ENCODE measurements around the gene ADAMTS17. TPM values are rescaled to one million over a fixed set of nuclear protein-coding genes. Genes with fewer than 3 reads are reported as not detected.

ADAMTS17 gene
- total and polyA plus RNA-seq, 4 donors = 10.5 to 20.6 (median 17.9) TPM

GRCh38 chr15:100196326-100197058 lies 145.3 kb downstream of the ADAMTS17 start:
- H3K36me3 ChIP-seq (ENCODE audit: control insufficient read depth, insufficient read depth, low read length) = no peaks in the 10 kb centered on the region
- DNase-seq (ENCODE audit: low read depth in 4 of 6, low spot score in 6 of 6) = peak in 1 of 6 donors; percentile 25
- H3K9me3 ChIP-seq (ENCODE audit: control insufficient read depth, insufficient read depth, low read length) = no peaks in the 10 kb centered on the region
- H3K4me1 ChIP-seq (ENCODE audit: control insufficient read depth, insufficient read depth, low read length) = peaks cover 23% of the 10 kb centered on the region
- H3K27me3 ChIP-seq (ENCODE audit: control insufficient read depth, insufficient read depth, low read length) = no peaks in the 10 kb centered on the region
- WGBS (ENCODE audit: insufficient coverage) = 83% methylated on average over 10 of the region's 14 CpGs
- H3K27ac ChIP-seq (ENCODE audit: low read depth, low read length) = peak overlapping the region; percentile 40
- no peak overlapping the region for H3K4me3 ChIP-seq (ENCODE audit: low read depth, low read length)

GRCh38 chr15:100194996-100195395 lies 146.8 kb downstream of the ADAMTS17 start:
- no peaks in the 10 kb centered on the region for H3K36me3 ChIP-seq (ENCODE audit: control insufficient read depth, insufficient read depth, low read length)
- H3K27ac ChIP-seq (ENCODE audit: low read depth, low read length) = no peak overlapping the region
- H3K9me3 ChIP-seq (ENCODE audit: control insufficient read depth, insufficient read depth, low read length) = no peaks in the 10 kb centered on the region
- peak in 1 of 6 donors; percentile 60 for DNase-seq (ENCODE audit: low read depth in 4 of 6, low spot score in 6 of 6)
- peaks cover 29% of the 10 kb centered on the region for H3K4me1 ChIP-seq (ENCODE audit: control insufficient read depth, insufficient read depth, low read length)
- no peak overlapping the region for H3K4me3 ChIP-seq (ENCODE audit: low read depth, low read length)
- 59% methylated on average over 9 of the region's 10 CpGs for WGBS (ENCODE audit: insufficient coverage)
- no peaks in the 10 kb centered on the region for H3K27me3 ChIP-seq (ENCODE audit: control insufficient read depth, insufficient read depth, low read length)

- DNase-seq (ENCODE audit: low read depth in 4 of 6, low spot score in 6 of 6) = no peak
- H3K27me3 ChIP-seq (ENCODE audit: control insufficient read depth, insufficient read depth, low read length) = no peaks in the 10 kb centered on the region
- H3K27ac ChIP-seq (ENCODE audit: low read depth, low read length) = no peak overlapping the region
- H3K9me3 ChIP-seq (ENCODE audit: control insufficient read depth, insufficient read depth, low read length) = no peaks in the 10 kb centered on the region
- H3K4me1 ChIP-seq (ENCODE audit: control insufficient read depth, insufficient read depth, low read length) = peaks cover 34% of the 10 kb centered on the region
- 96% methylated on average over 18 of the region's 21 CpGs for WGBS (ENCODE audit: insufficient coverage)
- no peaks in the 10 kb centered on the region for H3K36me3 ChIP-seq (ENCODE audit: control insufficient read depth, insufficient read depth, low read length)
- H3K4me3 ChIP-seq (ENCODE audit: low read depth, low read length) = no peak overlapping the region
Measured at GRCh38 chr15:100193277-100193860, 148.4 kb downstream of the ADAMTS17 start.

GRCh38 chr15:100192097-100193080 lies 149.4 kb downstream of the ADAMTS17 start:
- peak in 1 of 6 donors; percentile 43 for DNase-seq (ENCODE audit: low read depth in 4 of 6, low spot score in 6 of 6)
- 86% methylated on average over 13 of the region's 14 CpGs for WGBS (ENCODE audit: insufficient coverage)

GRCh38 chr15:100191161-100191560 lies 150.6 kb downstream of the ADAMTS17 start:
- Histone ChIP-seq H3K36me3 (ENCODE audit: control insufficient read depth, insufficient read depth, low read length) (no peaks in the 10 kb centered on the region), H3K9me3 (ENCODE audit: control insufficient read depth, insufficient read depth, low read length) (no peaks in the 10 kb centered on the region), H3K4me1 (ENCODE audit: control insufficient read depth, insufficient read depth, low read length) (peaks cover 25% of the 10 kb centered on the region), H3K27me3 (ENCODE audit: control insufficient read depth, insufficient read depth, low read length) (no peaks in the 10 kb centered on the region), H3K27ac (ENCODE audit: low read depth, low read length) (no peak overlapping the region), H3K4me3 (ENCODE audit: low read depth, low read length) (no peak overlapping the region)
- peak in 1 of 6 donors; percentile 34 for DNase-seq (ENCODE audit: low read depth in 4 of 6, low spot score in 6 of 6)
- 49% methylated on average over 8 of the region's 8 CpGs for WGBS (ENCODE audit: insufficient coverage)

More at GRCh38 chr15:100192097-100193080, 149.4 kb downstream of the ADAMTS17 start:
- no peak overlapping the region for H3K27ac ChIP-seq (ENCODE audit: low read depth, low read length)
- no peaks in the 10 kb centered on the region for H3K27me3 ChIP-seq (ENCODE audit: control insufficient read depth, insufficient read depth, low read length)
- no peaks in the 10 kb centered on the region for H3K9me3 ChIP-seq (ENCODE audit: control insufficient read depth, insufficient read depth, low read length)
- no peaks in the 10 kb centered on the region for H3K36me3 ChIP-seq (ENCODE audit: control insufficient read depth, insufficient read depth, low read length)
- H3K4me3 ChIP-seq (ENCODE audit: low read depth, low read length) = no peak overlapping the region
- H3K4me1 ChIP-seq (ENCODE audit: control insufficient read depth, insufficient read depth, low read length) = peaks cover 34% of the 10 kb centered on the region

GRCh38 chr15:100190675-100191074 lies 151.1 kb downstream of the ADAMTS17 start:
- no peak for DNase-seq (ENCODE audit: low read depth in 4 of 6, low spot score in 6 of 6)
- H3K4me1 ChIP-seq (ENCODE audit: control insufficient read depth, insufficient read depth, low read length) = peaks cover 25% of the 10 kb centered on the region
- WGBS (ENCODE audit: insufficient coverage) = 88% methylated on average over 8 of the region's 8 CpGs
- H3K4me3 ChIP-seq (ENCODE audit: low read depth, low read length) = no peak overlapping the region
- no peak overlapping the region for H3K27ac ChIP-seq (ENCODE audit: low read depth, low read length)
- no peaks in the 10 kb centered on the region for H3K27me3 ChIP-seq (ENCODE audit: control insufficient read depth, insufficient read depth, low read length)
- H3K9me3 ChIP-seq (ENCODE audit: control insufficient read depth, insufficient read depth, low read length) = no peaks in the 10 kb centered on the region
- H3K36me3 ChIP-seq (ENCODE audit: control insufficient read depth, insufficient read depth, low read length) = no peaks in the 10 kb centered on the region

GRCh38 chr15:100189849-100190248 lies 151.9 kb downstream of the ADAMTS17 start:
- WGBS (ENCODE audit: insufficient coverage) = 91% methylated on average over 4 of the region's 4 CpGs
- no peaks in the 10 kb centered on the region for H3K9me3 ChIP-seq (ENCODE audit: control insufficient read depth, insufficient read depth, low read length)

GRCh38 chr15:100189319-100189718 lies 152.5 kb downstream of the ADAMTS17 start:
- no peaks in the 10 kb centered on the region for H3K27me3 ChIP-seq (ENCODE audit: control insufficient read depth, insufficient read depth, low read length)

More at GRCh38 chr15:100189849-100190248, 151.9 kb downstream of the ADAMTS17 start:
- H3K36me3 ChIP-seq (ENCODE audit: control insufficient read depth, insufficient read depth, low read length) = no peaks in the 10 kb centered on the region
- no peak overlapping the region for H3K4me3 ChIP-seq (ENCODE audit: low read depth, low read length)
- H3K27ac ChIP-seq (ENCODE audit: low read depth, low read length) = no peak overlapping the region
- H3K27me3 ChIP-seq (ENCODE audit: control insufficient read depth, insufficient read depth, low read length) = no peaks in the 10 kb centered on the region
- DNase-seq (ENCODE audit: low read depth in 4 of 6, low spot score in 6 of 6) = no peak
- H3K4me1 ChIP-seq (ENCODE audit: control insufficient read depth, insufficient read depth, low read length) = peaks cover 22% of the 10 kb centered on the region

GRCh38 chr15:100187677-100188076 lies 154.1 kb downstream of the ADAMTS17 start:
- H3K27ac ChIP-seq (ENCODE audit: low read depth, low read length) = no peak overlapping the region
- H3K9me3 ChIP-seq (ENCODE audit: control insufficient read depth, insufficient read depth, low read length) = no peaks in the 10 kb centered on the region
- no peaks in the 10 kb centered on the region for H3K36me3 ChIP-seq (ENCODE audit: control insufficient read depth, insufficient read depth, low read length)
- DNase-seq (ENCODE audit: low read depth in 4 of 6, low spot score in 6 of 6) = no peak
- WGBS (ENCODE audit: insufficient coverage) = 98% methylated on average over 7 of the region's 8 CpGs
- peaks cover 16% of the 10 kb centered on the region for H3K4me1 ChIP-seq (ENCODE audit: control insufficient read depth, insufficient read depth, low read length)
- H3K4me3 ChIP-seq (ENCODE audit: low read depth, low read length) = no peak overlapping the region
- no peaks in the 10 kb centered on the region for H3K27me3 ChIP-seq (ENCODE audit: control insufficient read depth, insufficient read depth, low read length)

More at GRCh38 chr15:100189319-100189718, 152.5 kb downstream of the ADAMTS17 start:
- WGBS (ENCODE audit: insufficient coverage) = 82% methylated on average over 6 of the region's 6 CpGs
- H3K9me3 ChIP-seq (ENCODE audit: control insufficient read depth, insufficient read depth, low read length) = no peaks in the 10 kb centered on the region
- no peak overlapping the region for H3K27ac ChIP-seq (ENCODE audit: low read depth, low read length)
- H3K4me3 ChIP-seq (ENCODE audit: low read depth, low read length) = no peak overlapping the region
- peaks cover 18% of the 10 kb centered on the region for H3K4me1 ChIP-seq (ENCODE audit: control insufficient read depth, insufficient read depth, low read length)
- no peak for DNase-seq (ENCODE audit: low read depth in 4 of 6, low spot score in 6 of 6)
- H3K36me3 ChIP-seq (ENCODE audit: control insufficient read depth, insufficient read depth, low read length) = no peaks in the 10 kb centered on the region

All from spinal cord (tissue), 10 donors.